Measurements from ENCODE around the gene SHROOM2.

Gene SHROOM2

GRCh38 chrX:9865804-9866472 is 79.7 kb downstream of the SHROOM2 start:
- ATAC-seq: no peak
- TF ChIP-seq ZFP3 (CRISPR knock-in tag; IDR thresholded peaks at IDR 0.05) (no peak), PPARA (CRISPR knock-in tag; IDR thresholded peaks at IDR 0.05; ENCODE audit: borderline replicate concordance) (no peak), ZNF70 (CRISPR knock-in tag; IDR thresholded peaks at IDR 0.05) (no peak), ZNF565 (CRISPR knock-in tag; conservative IDR thresholded peaks at IDR 0.05; ENCODE audit: low read depth) (no peak), ISL1 (CRISPR knock-in tag; IDR thresholded peaks at IDR 0.05) (no peak), CSRNP3 (CRISPR knock-in tag; IDR thresholded peaks at IDR 0.05) (no peak), TCF4 (CRISPR knock-in tag; IDR thresholded peaks at IDR 0.05; ENCODE audit: borderline replicate concordance) (no peak), BACH2 (CRISPR knock-in tag; IDR thresholded peaks at IDR 0.05; ENCODE audit: borderline replicate concordance) (no peak), ZNF8 (CRISPR knock-in tag; IDR thresholded peaks at IDR 0.05) (no peak), GLIS3 (CRISPR knock-in tag; IDR thresholded peaks at IDR 0.05) (no peak), CSDC2 (CRISPR knock-in tag; IDR thresholded peaks at IDR 0.05) (no peak), RARB (CRISPR knock-in tag; IDR thresholded peaks at IDR 0.05) (no peak), CREB5 (CRISPR knock-in tag; IDR thresholded peaks at IDR 0.05; ENCODE audit: low read depth) (no peak), PATZ1 (CRISPR knock-in tag; IDR thresholded peaks at IDR 0.05; ENCODE audit: borderline replicate concordance) (no peak), POU6F1 (CRISPR knock-in tag; IDR thresholded peaks at IDR 0.05; ENCODE audit: borderline replicate concordance, low read depth) (no peak), ZC3H10 (CRISPR knock-in tag; IDR thresholded peaks at IDR 0.05) (no peak)

GRCh38 chrX:9866633-9867032 is 80.4 kb downstream of the SHROOM2 start:
- no peak for ATAC-seq
- TF ChIP-seq CREB5 (CRISPR knock-in tag; IDR thresholded peaks at IDR 0.05; ENCODE audit: low read depth) (no peak), ZNF565 (CRISPR knock-in tag; conservative IDR thresholded peaks at IDR 0.05; ENCODE audit: low read depth) (no peak), PATZ1 (CRISPR knock-in tag; IDR thresholded peaks at IDR 0.05; ENCODE audit: borderline replicate concordance) (no peak), CSDC2 (CRISPR knock-in tag; IDR thresholded peaks at IDR 0.05) (no peak), ZFP3 (CRISPR knock-in tag; IDR thresholded peaks at IDR 0.05) (no peak), OSR1 (CRISPR knock-in tag; IDR thresholded peaks at IDR 0.05) (no peak), PPARA (CRISPR knock-in tag; IDR thresholded peaks at IDR 0.05; ENCODE audit: borderline replicate concordance) (no peak), TOX (CRISPR knock-in tag; IDR thresholded peaks at IDR 0.05; ENCODE audit: borderline replicate concordance) (no peak), TCF4 (CRISPR knock-in tag; IDR thresholded peaks at IDR 0.05; ENCODE audit: borderline replicate concordance) (no peak), ZNF8 (CRISPR knock-in tag; IDR thresholded peaks at IDR 0.05) (no peak), ZC3H10 (CRISPR knock-in tag; IDR thresholded peaks at IDR 0.05) (no peak), SNAI2 (CRISPR knock-in tag; IDR thresholded peaks at IDR 0.05) (no peak), TSHZ2 (CRISPR knock-in tag; IDR thresholded peaks at IDR 0.05) (no peak), ARNTL (CRISPR knock-in tag; IDR thresholded peaks at IDR 0.05; ENCODE audit: borderline replicate concordance, low read depth) (no peak), CSRNP3 (CRISPR knock-in tag; IDR thresholded peaks at IDR 0.05) (no peak), POU6F1 (CRISPR knock-in tag; IDR thresholded peaks at IDR 0.05; ENCODE audit: borderline replicate concordance, low read depth) (no peak), RARB (CRISPR knock-in tag; IDR thresholded peaks at IDR 0.05) (no peak), BACH2 (CRISPR knock-in tag; IDR thresholded peaks at IDR 0.05; ENCODE audit: borderline replicate concordance) (no peak), GLIS3 (CRISPR knock-in tag; IDR thresholded peaks at IDR 0.05) (no peak)

All from SK-N-SH treated with all-trans-retinoic acid at 6 μM for 48 hours (cell line).